Trophoblast cell (in vitro differentiated cells and primary cell): Measurements from ENCODE around the gene PROZ.

Experiments used
- DNase-seq, 2 donors: peaks; one replicate each; pipeline ENCODE4 v3.0.0-alpha.2; 2016
- H2AFZ ChIP-seq: 2 replicates; pipeline ENCODE4 v1.6.1; 2013; ENCODE audit warnings: low read length, moderate library complexity, mild to moderate bottlenecking; ENCODE audit not compliant: insufficient read depth, poor library complexity
- H2AK5ac ChIP-seq: 2 replicates; pipeline ENCODE4 v1.6.1; 2013; ENCODE audit warnings: mild to moderate bottlenecking, low read length
- H2BK120ac ChIP-seq: 2 replicates; pipeline ENCODE4 v1.6.1; 2013; ENCODE audit warnings: low read length, mild to moderate bottlenecking, moderate library complexity; ENCODE audit not compliant: insufficient read depth, poor library complexity
- H2BK12ac ChIP-seq: 2 replicates; pipeline ENCODE4 v1.6.1; 2013; ENCODE audit warnings: mild to moderate bottlenecking, low read length, moderate library complexity
- H2BK5ac ChIP-seq: 2 replicates; pipeline ENCODE4 v1.6.1; 2013; ENCODE audit warnings: low read length, low read depth, moderate library complexity, mild to moderate bottlenecking; ENCODE audit not compliant: poor library complexity
- H3K14ac ChIP-seq: 2 replicates; pipeline ENCODE4 v1.6.1; 2013; ENCODE audit warnings: mild to moderate bottlenecking, low read length
- H3K18ac ChIP-seq: 2 replicates; pipeline ENCODE4 v1.6.1; 2013; ENCODE audit warnings: mild to moderate bottlenecking, low read length
- H3K23ac ChIP-seq: 2 replicates; pipeline ENCODE4 v1.6.1; 2013; ENCODE audit warnings: low read length
- H3K27ac ChIP-seq: 2 replicates; pipeline ENCODE4 v1.5.1; 2013; ENCODE audit warnings: low read depth, mild to moderate bottlenecking, inconsistent platforms, low read length, moderate library complexity
- H3K27me3 ChIP-seq: 2 replicates; pipeline ENCODE4 v1.6.1; 2013; ENCODE audit warnings: inconsistent platforms, mild to moderate bottlenecking, low read length, moderate library complexity; ENCODE audit not compliant: insufficient read depth
- H3K36me3 ChIP-seq, 2 experiments: 1 replicate in 1 of 2; 2 replicates in 1 of 2; pipeline ENCODE4 v1.6.1; 2013; ENCODE audit warnings: low read length in 2 of 2, mild to moderate bottlenecking in 2 of 2, moderate library complexity in 1 of 2; ENCODE audit not compliant: insufficient read depth in 2 of 2, control insufficient read depth in 1 of 2
- H3K4ac ChIP-seq: 2 replicates; pipeline ENCODE4 v1.6.1; 2013; ENCODE audit warnings: low read depth, mild to moderate bottlenecking, low read length, moderate library complexity
- H3K4me1 ChIP-seq, 2 experiments: 1 replicate in 1 of 2; 2 replicates in 1 of 2; pipeline ENCODE4 v1.6.1; 2013; ENCODE audit warnings: low read length in 2 of 2, mild to moderate bottlenecking in 2 of 2, moderate library complexity in 1 of 2; ENCODE audit not compliant: insufficient read depth in 2 of 2, control insufficient read depth in 1 of 2
- H3K4me2 ChIP-seq: 2 replicates; pipeline ENCODE4 v1.6.1; 2013; ENCODE audit warnings: inconsistent platforms, mild to moderate bottlenecking, low read length, moderate library complexity
- H3K4me3 ChIP-seq: 2 replicates; pipeline ENCODE4 v1.5.1; 2013; ENCODE audit warnings: mild to moderate bottlenecking, low read depth, low read length, inconsistent platforms
- H3K79me1 ChIP-seq: one replicate; pipeline ENCODE4 v1.6.1; 2013; ENCODE audit warnings: low read length
- H3K79me2 ChIP-seq: 2 replicates; pipeline ENCODE4 v1.6.1; 2013; ENCODE audit warnings: low read length, mild to moderate bottlenecking; ENCODE audit not compliant: control insufficient read depth, insufficient read depth, poor library complexity
- H3K9ac ChIP-seq: 2 replicates; pipeline ENCODE4 v1.6.1; 2013; ENCODE audit warnings: mild to moderate bottlenecking, low read length
- H3K9me3 ChIP-seq: 2 replicates; pipeline ENCODE4 v1.6.1; 2013; ENCODE audit warnings: low read depth, mild to moderate bottlenecking, control low read depth, inconsistent platforms, low read length; ENCODE audit not compliant: insufficient read depth
- H4K12ac ChIP-seq: 2 replicates; pipeline ENCODE4 v1.6.1; 2013; ENCODE audit warnings: low read depth, mild to moderate bottlenecking, low read length, moderate library complexity
- H4K8ac ChIP-seq: 2 replicates; pipeline ENCODE4 v1.6.1; 2013; ENCODE audit warnings: low read depth, mild to moderate bottlenecking, low read length, moderate library complexity
- H4K91ac ChIP-seq: one replicate; pipeline ENCODE4 v1.6.1; 2013; ENCODE audit warnings: low read depth, mild to moderate bottlenecking, low read length, moderate library complexity
- WGBS: extraction: QIAGEN DNeasy Blood & Tissue Kit; methylation state at CpG from one replicate; pipeline ENCODE4 v1.1.7; 2013; ENCODE audit warnings: missing lambda C conversion rate; ENCODE audit not compliant: insufficient read length, insufficient coverage; ENCODE audit errors: extremely low coverage; 5-methylcytosine and 5-hydroxymethylcytosine counted together

The PROZ gene

DNA sequence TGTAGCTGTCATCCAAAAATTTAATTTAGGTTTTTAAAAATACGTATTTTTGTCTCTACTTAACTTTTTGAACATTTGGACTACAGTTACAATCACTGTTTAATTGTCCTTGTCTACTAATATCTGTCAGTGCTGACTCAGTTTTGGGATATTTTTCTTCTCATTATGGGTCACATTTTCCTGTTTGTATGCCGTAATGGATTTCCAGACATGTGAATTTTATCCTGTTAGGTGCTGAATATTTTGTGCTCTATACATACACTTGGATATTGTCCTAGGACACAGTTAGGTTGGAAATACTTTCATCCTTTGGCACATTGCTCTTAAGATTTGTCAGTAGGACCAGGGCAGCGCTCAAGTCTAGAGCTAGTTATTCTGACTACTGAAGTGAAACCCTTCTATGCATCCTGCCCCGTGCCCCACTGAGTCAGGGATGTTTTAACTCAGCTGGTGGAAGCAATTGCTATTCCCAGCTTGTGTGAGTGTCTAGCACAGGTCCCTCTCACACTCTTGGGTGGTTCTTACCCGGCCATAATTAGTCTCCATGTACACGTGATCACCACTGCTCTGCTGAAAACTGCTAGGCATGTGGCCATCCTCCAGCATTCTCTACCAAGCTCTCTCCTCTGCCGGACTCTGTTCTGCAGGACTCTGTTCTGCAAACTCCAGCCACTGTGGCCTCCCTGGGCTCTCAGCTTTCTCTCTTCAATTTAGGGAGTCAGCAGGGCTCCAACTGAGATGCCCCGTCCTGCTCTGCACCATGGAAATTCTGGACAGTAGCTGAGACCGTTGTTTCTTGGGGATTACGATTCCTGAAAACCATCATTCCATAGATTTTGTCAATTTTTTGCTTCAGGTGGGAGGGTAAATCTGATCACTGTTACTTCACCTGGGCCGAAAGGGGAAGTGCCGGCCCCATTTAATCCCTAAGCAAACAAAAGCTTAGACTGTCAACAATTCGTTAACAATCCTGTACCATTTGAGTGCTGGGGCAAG, 11.1 kb downstream of the PROZ start:
- no peak overlapping the region for H3K18ac ChIP-seq
- no peaks in the 10 kb centered on the region for H3K27me3 ChIP-seq
- H3K4ac ChIP-seq: no peak overlapping the region
- no peak overlapping the region for H2AFZ ChIP-seq
- no peak overlapping the region for H4K12ac ChIP-seq
- H4K91ac ChIP-seq: no peak overlapping the region
- H3K9ac ChIP-seq: no peak overlapping the region
- no peak overlapping the region for H3K27ac ChIP-seq
- H3K4me2 ChIP-seq: no peak overlapping the region
- no peak overlapping the region for H3K23ac ChIP-seq
- no peak overlapping the region for H3K14ac ChIP-seq
- no peak overlapping the region for H4K8ac ChIP-seq
- H2BK120ac ChIP-seq: no peak overlapping the region
- H3K36me3 ChIP-seq: peaks cover 22 to 26% of the 10 kb centered on the region in 2 experiments
- H3K9me3 ChIP-seq: peaks cover 3% of the 10 kb centered on the region
- H2AK5ac ChIP-seq: no peak overlapping the region
- WGBS: no CpG with 5 or more reads among the region's 13 CpGs
- no peak overlapping the region for H2BK5ac ChIP-seq
- no peak overlapping the region for H2BK12ac ChIP-seq
- no peaks in the 10 kb centered on the region for H3K4me1 ChIP-seq
- no peak for DNase-seq
- no peaks in the 10 kb centered on the region for H3K79me1 ChIP-seq
- no peaks in the 10 kb centered on the region for H3K79me2 ChIP-seq
- H3K4me3 ChIP-seq: no peak overlapping the region

DNA sequence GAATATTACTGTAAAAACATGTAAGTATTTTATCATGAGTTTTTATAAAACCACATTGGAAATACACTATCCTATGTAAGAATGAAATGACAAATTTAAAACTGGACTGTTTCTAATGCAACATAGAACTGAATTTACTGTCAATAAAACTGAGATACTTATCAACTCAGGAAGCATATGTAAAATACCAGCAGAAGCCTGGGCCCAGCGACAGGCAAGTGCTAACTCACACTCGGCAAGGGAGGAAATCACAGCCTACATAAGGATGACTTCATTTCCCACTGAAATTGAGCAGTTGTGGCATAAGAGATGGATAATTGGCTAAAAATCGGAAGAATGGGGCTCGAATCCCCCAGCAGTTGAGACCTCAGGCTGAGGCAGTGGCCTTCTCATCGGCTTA, 12.1 kb downstream of the PROZ start:
- Histone ChIP-seq H4K91ac (no peak overlapping the region), H3K36me3 (peaks cover 31 to 32% of the 10 kb centered on the region in 2 experiments), H3K79me1 (no peaks in the 10 kb centered on the region), H3K23ac (no peak overlapping the region), H2BK5ac (no peak overlapping the region), H3K9ac (no peak overlapping the region), H3K4me3 (no peak overlapping the region), H3K18ac (no peak overlapping the region), H2BK120ac (no peak overlapping the region), H2AK5ac (no peak overlapping the region), H3K4ac (no peak overlapping the region), H4K12ac (no peak overlapping the region), H3K27ac (no peak overlapping the region), H2AFZ (no peak overlapping the region), H4K8ac (no peak overlapping the region), H3K27me3 (no peaks in the 10 kb centered on the region), H3K4me1 (no peaks in the 10 kb centered on the region), H2BK12ac (no peak overlapping the region), H3K9me3 (peaks cover 3% of the 10 kb centered on the region), H3K79me2 (no peaks in the 10 kb centered on the region), H3K14ac (no peak overlapping the region), H3K4me2 (no peak overlapping the region)
- no peak for DNase-seq
- no CpG with 5 or more reads among the region's 5 CpGs for WGBS

DNA sequence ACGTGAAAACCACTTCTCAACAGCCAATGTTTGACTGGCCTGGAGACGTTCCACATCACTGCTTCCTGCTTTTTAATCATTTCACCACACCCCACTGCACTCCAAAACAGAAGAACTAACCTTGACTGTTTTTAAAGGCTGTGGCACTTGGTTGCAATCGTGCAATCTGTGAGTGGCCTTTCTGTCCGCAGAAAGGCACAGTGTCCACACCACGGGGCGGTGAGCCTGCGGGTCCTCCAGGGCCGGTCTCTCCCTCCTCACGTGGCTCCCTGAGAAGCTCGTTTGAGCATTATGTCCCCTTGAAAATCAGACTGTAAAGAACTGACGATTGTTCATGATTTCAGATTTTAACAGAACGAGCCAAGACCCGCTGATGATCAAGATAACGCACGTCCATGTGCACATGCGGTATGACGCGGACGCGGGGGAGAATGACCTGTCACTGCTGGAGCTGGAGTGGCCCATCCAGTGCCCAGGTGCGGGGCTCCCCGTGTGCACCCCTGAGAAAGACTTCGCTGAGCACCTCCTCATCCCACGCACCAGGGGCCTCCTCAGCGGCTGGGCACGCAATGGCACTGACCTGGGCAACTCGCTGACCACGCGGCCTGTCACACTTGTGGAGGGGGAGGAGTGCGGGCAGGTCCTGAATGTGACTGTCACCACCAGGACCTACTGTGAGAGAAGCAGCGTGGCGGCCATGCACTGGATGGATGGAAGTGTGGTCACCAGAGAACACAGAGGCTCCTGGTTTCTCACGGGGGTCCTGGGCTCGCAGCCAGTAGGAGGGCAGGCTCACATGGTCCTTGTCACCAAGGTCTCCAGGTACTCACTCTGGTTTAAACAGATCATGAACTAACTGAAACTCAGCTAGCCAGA, 13.0 kb downstream of the PROZ start:
- H4K8ac ChIP-seq: no peak overlapping the region
- H2BK12ac ChIP-seq: no peak overlapping the region
- H3K9me3 ChIP-seq: peaks cover 3% of the 10 kb centered on the region
- no peak overlapping the region for H2BK5ac ChIP-seq
- no peak for DNase-seq
- no peak overlapping the region for H3K27ac ChIP-seq
- peaks cover 35% of the 10 kb centered on the region in 2 experiments for H3K36me3 ChIP-seq
- H3K9ac ChIP-seq: no peak overlapping the region
- H3K4me3 ChIP-seq: no peak overlapping the region
- H4K91ac ChIP-seq: no peak overlapping the region
- no peak overlapping the region for H2BK120ac ChIP-seq
- no peak overlapping the region for H4K12ac ChIP-seq
- no peak overlapping the region for H3K4ac ChIP-seq
- H2AFZ ChIP-seq: no peak overlapping the region
- no peaks in the 10 kb centered on the region for H3K79me1 ChIP-seq
- H3K4me1 ChIP-seq: no peaks in the 10 kb centered on the region
- H3K23ac ChIP-seq: no peak overlapping the region
- no peak overlapping the region for H2AK5ac ChIP-seq
- H3K4me2 ChIP-seq: no peak overlapping the region
- H3K27me3 ChIP-seq: no peaks in the 10 kb centered on the region
- H3K79me2 ChIP-seq: no peaks in the 10 kb centered on the region
- no CpG with 5 or more reads among the region's 34 CpGs for WGBS
- H3K14ac ChIP-seq: no peak overlapping the region
- no peak overlapping the region for H3K18ac ChIP-seq

DNA sequence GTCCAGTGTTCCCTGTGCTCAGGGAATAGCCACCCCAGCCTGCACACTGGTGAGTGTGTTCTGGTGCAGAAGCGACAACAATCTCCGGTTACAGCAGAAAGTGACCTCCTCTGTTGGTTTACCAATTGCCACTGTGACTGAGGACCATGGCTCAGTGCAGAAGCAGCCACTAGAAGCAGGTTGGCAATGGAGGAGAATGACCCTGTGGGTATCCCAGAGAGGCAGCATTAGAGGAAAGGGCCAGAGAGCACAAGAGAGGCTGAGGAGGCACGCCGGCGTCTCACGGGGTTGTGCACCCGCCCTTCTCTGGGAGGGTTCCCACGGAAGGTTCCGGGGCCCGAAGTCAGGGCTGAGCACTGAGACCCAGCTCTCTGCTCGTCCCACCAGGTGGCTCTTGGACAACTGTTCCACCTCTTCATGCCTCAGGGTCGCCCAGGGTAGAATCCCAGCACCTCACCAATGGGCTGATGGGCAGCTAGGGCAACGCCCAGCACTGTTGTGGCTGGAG, 14.0 kb downstream of the PROZ start:
- DNase-seq: no peak
- Histone ChIP-seq H3K79me1 (no peaks in the 10 kb centered on the region), H3K4ac (no peak overlapping the region), H3K9ac (no peak overlapping the region), H2BK12ac (no peak overlapping the region), H2AK5ac (no peak overlapping the region), H3K14ac (no peak overlapping the region), H2AFZ (no peak overlapping the region), H4K12ac (no peak overlapping the region), H3K4me3 (no peak overlapping the region), H3K4me1 (no peaks in the 10 kb centered on the region), H3K36me3 (peaks cover 38 to 39% of the 10 kb centered on the region in 2 experiments), H4K91ac (no peak overlapping the region), H3K23ac (no peak overlapping the region), H4K8ac (no peak overlapping the region), H2BK5ac (no peak overlapping the region), H3K9me3 (peaks cover 3% of the 10 kb centered on the region), H3K18ac (no peak overlapping the region), H3K27ac (no peak overlapping the region), H3K4me2 (no peak overlapping the region), H2BK120ac (no peak overlapping the region), H3K79me2 (no peaks in the 10 kb centered on the region), H3K27me3 (no peaks in the 10 kb centered on the region)
- no CpG with 5 or more reads among the region's 13 CpGs for WGBS
